Measurements from ENCODE around the gene PTGER1. TPM values are rescaled to one million over a fixed set of nuclear protein-coding genes. Genes with fewer than 3 reads are reported as not detected.

Gene PTGER1
- total and polyA plus RNA-seq, 9 of the 15 experiments (the other 6 are each of a cell fraction or from before 2014, with no cell fraction given): 0.06 to 0.36 (median 0.31) TPM; not detected in 5

DNA sequence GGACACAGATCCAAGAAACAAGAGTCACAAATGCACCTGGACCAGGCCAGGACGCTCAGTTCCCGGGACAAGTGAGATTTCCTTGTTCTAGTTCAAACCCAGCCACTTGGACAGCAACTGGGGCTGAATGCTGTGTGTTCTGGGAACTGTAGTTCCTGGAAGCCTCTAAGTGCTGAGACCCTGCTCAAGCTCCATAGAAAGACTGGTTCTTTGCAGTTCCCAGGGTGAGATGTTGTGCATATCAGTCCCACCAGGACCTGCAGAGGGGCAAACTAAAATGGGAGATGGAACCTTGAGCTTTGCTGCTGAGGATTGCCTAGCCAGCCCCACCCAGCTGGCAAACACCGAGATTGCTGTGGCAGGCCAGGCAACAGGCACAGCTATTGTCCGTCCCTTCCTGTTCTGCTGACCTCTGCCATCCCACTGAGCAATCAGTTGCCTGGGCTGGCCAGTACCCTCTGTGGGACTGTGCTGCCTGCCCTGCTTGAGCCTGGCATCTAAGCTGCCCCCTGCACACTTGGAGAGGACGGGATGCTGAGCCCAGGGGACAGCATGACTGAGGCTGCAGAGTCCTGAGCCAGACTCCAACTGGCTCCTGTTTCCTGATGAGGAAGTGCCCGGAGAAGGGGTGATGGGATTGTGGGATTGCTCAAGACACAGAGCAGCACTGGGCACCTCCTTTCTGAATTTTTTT lies 22.2 kb upstream of the PTGER1 start (continued):
- TF ChIP-seq XRCC3 (IDR thresholded peaks at IDR 0.05) (no peak), ZC3H8 (IDR thresholded peaks at IDR 0.05) (no peak), TAF9B (IDR thresholded peaks at IDR 0.05; ENCODE audit: partially characterized antibody) (no peak), E2F6 (IDR thresholded peaks at IDR 0.05; ENCODE audit: borderline replicate concordance in 1 of 2, extremely low read depth in 1 of 2, insufficient read depth in 1 of 2, insufficient read length in 1 of 2, low read depth in 1 of 2, low read length in 1 of 2, poor library complexity in 1 of 2, severe bottlenecking in 1 of 2) (no peak), CBFA2T2 (conservative IDR thresholded peaks at IDR 0.05) (no peak), ZNF586 (CRISPR knock-in tag; conservative IDR thresholded peaks at IDR 0.05) (no peak), HCFC1 (IDR thresholded peaks at IDR 0.05; ENCODE audit: low read depth, low read length) (peak; percentile 71), NELFE (IDR thresholded peaks at IDR 0.05; ENCODE audit: insufficient read depth, insufficient read length) (no peak)
- TF ChIP-seq, protein P1, sequence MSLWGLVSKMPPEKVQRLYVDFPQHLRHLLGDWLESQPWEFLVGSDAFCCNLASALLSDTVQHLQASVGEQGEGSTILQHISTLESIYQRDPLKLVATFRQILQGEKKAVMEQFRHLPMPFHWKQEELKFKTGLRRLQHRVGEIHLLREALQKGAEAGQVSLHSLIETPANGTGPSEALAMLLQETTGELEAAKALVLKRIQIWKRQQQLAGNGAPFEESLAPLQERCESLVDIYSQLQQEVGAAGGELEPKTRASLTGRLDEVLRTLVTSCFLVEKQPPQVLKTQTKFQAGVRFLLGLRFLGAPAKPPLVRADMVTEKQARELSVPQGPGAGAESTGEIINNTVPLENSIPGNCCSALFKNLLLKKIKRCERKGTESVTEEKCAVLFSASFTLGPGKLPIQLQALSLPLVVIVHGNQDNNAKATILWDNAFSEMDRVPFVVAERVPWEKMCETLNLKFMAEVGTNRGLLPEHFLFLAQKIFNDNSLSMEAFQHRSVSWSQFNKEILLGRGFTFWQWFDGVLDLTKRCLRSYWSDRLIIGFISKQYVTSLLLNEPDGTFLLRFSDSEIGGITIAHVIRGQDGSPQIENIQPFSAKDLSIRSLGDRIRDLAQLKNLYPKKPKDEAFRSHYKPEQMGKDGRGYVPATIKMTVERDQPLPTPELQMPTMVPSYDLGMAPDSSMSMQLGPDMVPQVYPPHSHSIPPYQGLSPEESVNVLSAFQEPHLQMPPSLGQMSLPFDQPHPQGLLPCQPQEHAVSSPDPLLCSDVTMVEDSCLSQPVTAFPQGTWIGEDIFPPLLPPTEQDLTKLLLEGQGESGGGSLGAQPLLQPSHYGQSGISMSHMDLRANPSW (CRISPR knock-in tag; IDR thresholded peaks at IDR 0.05): no peak
- TF ChIP-seq, protein P2, sequence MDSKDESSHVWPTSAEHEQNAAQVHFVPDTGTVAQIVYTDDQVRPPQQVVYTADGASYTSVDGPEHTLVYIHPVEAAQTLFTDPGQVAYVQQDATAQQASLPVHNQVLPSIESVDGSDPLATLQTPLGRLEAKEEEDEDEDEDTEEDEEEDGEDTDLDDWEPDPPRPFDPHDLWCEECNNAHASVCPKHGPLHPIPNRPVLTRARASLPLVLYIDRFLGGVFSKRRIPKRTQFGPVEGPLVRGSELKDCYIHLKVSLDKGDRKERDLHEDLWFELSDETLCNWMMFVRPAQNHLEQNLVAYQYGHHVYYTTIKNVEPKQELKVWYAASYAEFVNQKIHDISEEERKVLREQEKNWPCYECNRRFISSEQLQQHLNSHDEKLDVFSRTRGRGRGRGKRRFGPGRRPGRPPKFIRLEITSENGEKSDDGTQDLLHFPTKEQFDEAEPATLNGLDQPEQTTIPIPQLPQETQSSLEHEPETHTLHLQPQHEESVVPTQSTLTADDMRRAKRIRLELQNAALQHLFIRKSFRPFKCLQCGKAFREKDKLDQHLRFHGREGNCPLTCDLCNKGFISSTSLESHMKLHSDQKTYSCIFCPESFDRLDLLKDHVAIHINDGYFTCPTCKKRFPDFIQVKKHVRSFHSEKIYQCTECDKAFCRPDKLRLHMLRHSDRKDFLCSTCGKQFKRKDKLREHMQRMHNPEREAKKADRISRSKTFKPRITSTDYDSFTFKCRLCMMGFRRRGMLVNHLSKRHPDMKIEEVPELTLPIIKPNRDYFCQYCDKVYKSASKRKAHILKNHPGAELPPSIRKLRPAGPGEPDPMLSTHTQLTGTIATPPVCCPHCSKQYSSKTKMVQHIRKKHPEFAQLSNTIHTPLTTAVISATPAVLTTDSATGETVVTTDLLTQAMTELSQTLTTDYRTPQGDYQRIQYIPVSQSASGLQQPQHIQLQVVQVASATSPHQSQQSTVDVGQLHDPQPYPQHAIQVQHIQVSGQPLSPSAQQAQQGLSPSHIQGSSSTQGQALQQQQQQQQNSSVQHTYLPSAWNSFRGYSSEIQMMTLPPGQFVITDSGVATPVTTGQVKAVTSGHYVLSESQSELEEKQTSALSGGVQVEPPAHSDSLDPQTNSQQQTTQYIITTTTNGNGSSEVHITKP (IDR thresholded peaks at IDR 0.05; ENCODE audit: partially characterized antibody): peak; percentile 7
- TF ChIP-seq, protein P3, sequence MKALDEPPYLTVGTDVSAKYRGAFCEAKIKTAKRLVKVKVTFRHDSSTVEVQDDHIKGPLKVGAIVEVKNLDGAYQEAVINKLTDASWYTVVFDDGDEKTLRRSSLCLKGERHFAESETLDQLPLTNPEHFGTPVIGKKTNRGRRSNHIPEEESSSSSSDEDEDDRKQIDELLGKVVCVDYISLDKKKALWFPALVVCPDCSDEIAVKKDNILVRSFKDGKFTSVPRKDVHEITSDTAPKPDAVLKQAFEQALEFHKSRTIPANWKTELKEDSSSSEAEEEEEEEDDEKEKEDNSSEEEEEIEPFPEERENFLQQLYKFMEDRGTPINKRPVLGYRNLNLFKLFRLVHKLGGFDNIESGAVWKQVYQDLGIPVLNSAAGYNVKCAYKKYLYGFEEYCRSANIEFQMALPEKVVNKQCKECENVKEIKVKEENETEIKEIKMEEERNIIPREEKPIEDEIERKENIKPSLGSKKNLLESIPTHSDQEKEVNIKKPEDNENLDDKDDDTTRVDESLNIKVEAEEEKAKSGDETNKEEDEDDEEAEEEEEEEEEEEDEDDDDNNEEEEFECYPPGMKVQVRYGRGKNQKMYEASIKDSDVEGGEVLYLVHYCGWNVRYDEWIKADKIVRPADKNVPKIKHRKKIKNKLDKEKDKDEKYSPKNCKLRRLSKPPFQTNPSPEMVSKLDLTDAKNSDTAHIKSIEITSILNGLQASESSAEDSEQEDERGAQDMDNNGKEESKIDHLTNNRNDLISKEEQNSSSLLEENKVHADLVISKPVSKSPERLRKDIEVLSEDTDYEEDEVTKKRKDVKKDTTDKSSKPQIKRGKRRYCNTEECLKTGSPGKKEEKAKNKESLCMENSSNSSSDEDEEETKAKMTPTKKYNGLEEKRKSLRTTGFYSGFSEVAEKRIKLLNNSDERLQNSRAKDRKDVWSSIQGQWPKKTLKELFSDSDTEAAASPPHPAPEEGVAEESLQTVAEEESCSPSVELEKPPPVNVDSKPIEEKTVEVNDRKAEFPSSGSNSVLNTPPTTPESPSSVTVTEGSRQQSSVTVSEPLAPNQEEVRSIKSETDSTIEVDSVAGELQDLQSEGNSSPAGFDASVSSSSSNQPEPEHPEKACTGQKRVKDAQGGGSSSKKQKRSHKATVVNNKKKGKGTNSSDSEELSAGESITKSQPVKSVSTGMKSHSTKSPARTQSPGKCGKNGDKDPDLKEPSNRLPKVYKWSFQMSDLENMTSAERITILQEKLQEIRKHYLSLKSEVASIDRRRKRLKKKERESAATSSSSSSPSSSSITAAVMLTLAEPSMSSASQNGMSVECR (CRISPR knock-in tag; IDR thresholded peaks at IDR 0.05): peak; percentile 47; the same call in 1 of the 2 replicates
- TF ChIP-seq, protein P4, sequence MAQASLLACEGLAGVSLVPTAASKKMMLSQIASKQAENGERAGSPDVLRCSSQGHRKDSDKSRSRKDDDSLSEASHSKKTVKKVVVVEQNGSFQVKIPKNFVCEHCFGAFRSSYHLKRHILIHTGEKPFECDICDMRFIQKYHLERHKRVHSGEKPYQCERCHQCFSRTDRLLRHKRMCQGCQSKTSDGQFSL (CRISPR knock-in tag; IDR thresholded peaks at IDR 0.05): no peak
- TF ChIP-seq, protein P4 (tag; IDR thresholded peaks at IDR 0.05): no peak
